GM12878 (cell line): Measurements from ENCODE around the gene USP28. TPM values are rescaled to one million over a fixed set of nuclear protein-coding genes. Genes with fewer than 3 reads are reported as not detected.

ENCODE experiments used
- CHD1 ChIP-seq: IDR thresholded peaks from 2 replicates; pipeline ENCODE4 v1.6.1; 2012; ENCODE audit warnings: low read depth, low read length, improper control_type of control experiment
- CREM ChIP-seq: IDR thresholded peaks from 2 replicates; pipeline ENCODE4 v1.6.1; 2014; ENCODE audit warnings: antibody characterized with exemption, low read depth
- ETV6 ChIP-seq, 2 experiments: fragments of 450-650 bp in 1 of 2; IDR thresholded peaks in 1 of 2; conservative IDR thresholded peaks in 1 of 2; 2 replicates each; pipeline ENCODE4 v1.6.1; 2014; ENCODE audit warnings: antibody characterized with exemption in 1 of 2, borderline replicate concordance in 1 of 2, low read depth in 1 of 2, mild to moderate bottlenecking in 1 of 2, moderate library complexity in 1 of 2
- KLF5 ChIP-seq: fragments of 450-650 bp; IDR thresholded peaks from 2 replicates; pipeline ENCODE4 v1.6.1; 2014; ENCODE audit warnings: mild to moderate bottlenecking; ENCODE audit not compliant: partially characterized antibody
- NR2F1 ChIP-seq: fragments of 450-650 bp; conservative IDR thresholded peaks from 2 replicates; pipeline ENCODE4 v1.6.1; 2017; ENCODE audit warnings: mild to moderate bottlenecking
- NRF1 ChIP-seq: conservative IDR thresholded peaks from 2 replicates; pipeline ENCODE4 v1.6.1; 2011; ENCODE audit warnings: mild to moderate bottlenecking, low read depth, low read length, improper control_type of control experiment
- ZNF592 ChIP-seq: fragments of 450-650 bp; IDR thresholded peaks from 2 replicates; pipeline ENCODE4 v1.6.1; 2017; ENCODE audit warnings: mild to moderate bottlenecking, moderate library complexity
- polyA plus RNA-seq, 11 experiments: library from polyadenylated mRNA; depleted of rRNA in 4 of 11; unstranded in 6 of 11; stranded (reverse) in 5 of 11; fragments of >200 nt; fragmentation: Nextera tagmentation in 4 of 11; fragmentation: Illumina TruSeq in 1 of 11; extraction: Ambion mirVana in 4 of 11; extraction: Trizol in 1 of 11; gene quantifications; 1 replicate in 1 of 11; 2 replicates in 10 of 11; pipeline versions ENCODE4 v1.2.1 to v1.2.3, GENCODE V29; 2011 to 2016; ENCODE audit warnings: inconsistent platforms in 2 of 11, missing spikeins in 2 of 11, low read depth in 1 of 11
- total RNA-seq, 4 experiments: library from RNA; depleted of rRNA in 3 of 4; stranded (reverse); fragments of >200 nt in 3 of 4; fragmentation: Illumina TruSeq in 1 of 4; extraction: Trizol in 1 of 4; gene quantifications; 2 replicates each; pipeline versions ENCODE4 v1.2.1 to v1.2.3, GENCODE V29; 2013 to 2021
- TF ChIP-seq, protein P1 (sequence below): fragments of 450-650 bp; IDR thresholded peaks from 2 replicates; pipeline ENCODE4 v1.6.1; 2017; ENCODE audit warnings: borderline replicate concordance
- TF ChIP-seq, protein P2 (sequence below): fragments of 450-650 bp; IDR thresholded peaks from 2 replicates; pipeline ENCODE4 v1.6.1; 2016; ENCODE audit warnings: mild to moderate bottlenecking

USP28 gene
- total and polyA plus RNA-seq, 10 of the 15 experiments (the other 5 are each of a cell fraction or from before 2014, with no cell fraction given): 2.8 to 60.4 (median 24.1) TPM

DNA sequence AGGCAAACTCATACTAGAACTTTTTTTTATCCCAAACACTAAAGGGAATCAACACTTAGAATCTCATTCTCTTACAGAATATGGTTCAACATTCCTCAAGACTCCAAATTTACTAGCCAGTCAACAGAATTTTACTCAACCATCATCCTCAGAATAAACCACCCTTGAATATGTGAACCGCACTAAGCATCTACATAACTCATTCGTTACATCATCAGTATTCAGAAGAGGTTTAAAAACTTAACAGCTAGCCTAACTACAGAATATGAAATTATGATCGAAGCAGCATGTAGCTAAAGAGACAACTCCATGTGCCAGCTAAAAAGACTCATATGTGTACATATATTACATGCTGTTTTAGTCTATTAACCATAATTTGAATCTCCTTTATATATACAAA lies 47.9 kb downstream of the USP28 start (continued):
- TF ChIP-seq ETV6 (conservative IDR thresholded peaks at IDR 0.05 in 1 of 2, IDR thresholded peaks at IDR 0.05 in 1 of 2; ENCODE audit: borderline replicate concordance in 1 of 2, low read depth in 1 of 2): no peak
- TF ChIP-seq CREM: no peak
- no peak for TF ChIP-seq NRF1
- TF ChIP-seq ZNF592: no peak
- no peak for TF ChIP-seq CHD1
- TF ChIP-seq NR2F1: no peak
- TF ChIP-seq, protein P1, sequence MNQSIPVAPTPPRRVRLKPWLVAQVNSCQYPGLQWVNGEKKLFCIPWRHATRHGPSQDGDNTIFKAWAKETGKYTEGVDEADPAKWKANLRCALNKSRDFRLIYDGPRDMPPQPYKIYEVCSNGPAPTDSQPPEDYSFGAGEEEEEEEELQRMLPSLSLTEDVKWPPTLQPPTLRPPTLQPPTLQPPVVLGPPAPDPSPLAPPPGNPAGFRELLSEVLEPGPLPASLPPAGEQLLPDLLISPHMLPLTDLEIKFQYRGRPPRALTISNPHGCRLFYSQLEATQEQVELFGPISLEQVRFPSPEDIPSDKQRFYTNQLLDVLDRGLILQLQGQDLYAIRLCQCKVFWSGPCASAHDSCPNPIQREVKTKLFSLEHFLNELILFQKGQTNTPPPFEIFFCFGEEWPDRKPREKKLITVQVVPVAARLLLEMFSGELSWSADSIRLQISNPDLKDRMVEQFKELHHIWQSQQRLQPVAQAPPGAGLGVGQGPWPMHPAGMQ: no peak
- TF ChIP-seq KLF5: no peak
- TF ChIP-seq, protein P2, sequence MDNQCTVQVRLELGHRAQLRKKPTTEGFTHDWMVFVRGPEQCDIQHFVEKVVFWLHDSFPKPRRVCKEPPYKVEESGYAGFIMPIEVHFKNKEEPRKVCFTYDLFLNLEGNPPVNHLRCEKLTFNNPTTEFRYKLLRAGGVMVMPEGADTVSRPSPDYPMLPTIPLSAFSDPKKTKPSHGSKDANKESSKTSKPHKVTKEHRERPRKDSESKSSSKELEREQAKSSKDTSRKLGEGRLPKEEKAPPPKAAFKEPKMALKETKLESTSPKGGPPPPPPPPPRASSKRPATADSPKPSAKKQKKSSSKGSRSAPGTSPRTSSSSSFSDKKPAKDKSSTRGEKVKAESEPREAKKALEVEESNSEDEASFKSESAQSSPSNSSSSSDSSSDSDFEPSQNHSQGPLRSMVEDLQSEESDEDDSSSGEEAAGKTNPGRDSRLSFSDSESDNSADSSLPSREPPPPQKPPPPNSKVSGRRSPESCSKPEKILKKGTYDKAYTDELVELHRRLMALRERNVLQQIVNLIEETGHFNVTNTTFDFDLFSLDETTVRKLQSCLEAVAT: no peak
